Activated T-cell treated with anti-CD3 and anti-CD28 coated beads, Interleukin-2, amount 50 U/mL, for 24 hours (primary cell): ENCODE data around the gene GPR158.

Experiments used
- DNase-seq: peaks from one replicate; pipeline ENCODE4 v3.0.0-alpha.2; 2020
- H3K27ac Mint-ChIP-seq: 2 replicates; pipeline ENCODE4 v1.8.0; 2020; ENCODE audit warnings: mild to moderate bottlenecking, mixed read lengths
- H3K27me3 Mint-ChIP-seq: 2 replicates; pipeline ENCODE4 v1.8.0; 2020; ENCODE audit warnings: mixed read lengths
- H3K36me3 Mint-ChIP-seq: 2 replicates; pipeline ENCODE4 v1.8.0; 2020; ENCODE audit warnings: low read depth, mixed read lengths
- H3K4me1 Mint-ChIP-seq: 2 replicates; pipeline ENCODE4 v1.8.0; 2020; ENCODE audit warnings: low read depth, mixed read lengths
- H3K4me3 Mint-ChIP-seq: 2 replicates; pipeline ENCODE4 v1.8.0; 2020; ENCODE audit warnings: mild to moderate bottlenecking, moderate library complexity, mixed read lengths
- H3K9me3 Mint-ChIP-seq: 2 replicates; pipeline ENCODE4 v1.8.0; 2020; ENCODE audit warnings: mixed read lengths

The GPR158 gene

GRCh38 chr10:25384618-25385017 lies 209.8 kb downstream of the GPR158 start:
- H3K9me3 Mint-ChIP-seq, result peaks cover 10% of the 10 kb centered on the region
- no peak overlapping the region for H3K4me3 Mint-ChIP-seq
- no peak overlapping the region for H3K27ac Mint-ChIP-seq
- no peaks in the 10 kb centered on the region for H3K4me1 Mint-ChIP-seq
- H3K36me3 Mint-ChIP-seq, result no peaks in the 10 kb centered on the region
- no peaks in the 10 kb centered on the region for H3K27me3 Mint-ChIP-seq
- no peak for DNase-seq

GRCh38 chr10:25388188-25388861 lies 213.5 kb downstream of the GPR158 start:
- no peaks in the 10 kb centered on the region for H3K36me3 Mint-ChIP-seq
- no peak for DNase-seq
- H3K9me3 Mint-ChIP-seq, result peaks cover 24% of the 10 kb centered on the region
- no peaks in the 10 kb centered on the region for H3K4me1 Mint-ChIP-seq
- no peak overlapping the region for H3K27ac Mint-ChIP-seq
- H3K27me3 Mint-ChIP-seq, result no peaks in the 10 kb centered on the region
- H3K4me3 Mint-ChIP-seq, result no peak overlapping the region

- no peak for DNase-seq
- no peak overlapping the region for H3K27ac Mint-ChIP-seq
- no peaks in the 10 kb centered on the region for H3K4me1 Mint-ChIP-seq
- no peaks in the 10 kb centered on the region for H3K36me3 Mint-ChIP-seq
- H3K9me3 Mint-ChIP-seq, result peaks cover 25% of the 10 kb centered on the region
- H3K27me3 Mint-ChIP-seq, result no peaks in the 10 kb centered on the region
- no peak overlapping the region for H3K4me3 Mint-ChIP-seq
These were observed 214.0 kb downstream of the GPR158 start for GRCh38 chr10:25388862-25389206.

- no peak overlapping the region for H3K27ac Mint-ChIP-seq
These were observed 215.9 kb downstream of the GPR158 start for GRCh38 chr10:25390733-25391132.

GRCh38 chr10:25392132-25392531 lies 217.3 kb downstream of the GPR158 start:
- no peaks in the 10 kb centered on the region for H3K27me3 Mint-ChIP-seq
- H3K4me3 Mint-ChIP-seq, result no peak overlapping the region
- no peaks in the 10 kb centered on the region for H3K36me3 Mint-ChIP-seq
- H3K27ac Mint-ChIP-seq, result no peak overlapping the region
- H3K4me1 Mint-ChIP-seq, result no peaks in the 10 kb centered on the region
- no peak for DNase-seq
- H3K9me3 Mint-ChIP-seq, result peaks cover 18% of the 10 kb centered on the region

More at GRCh38 chr10:25390733-25391132, 215.9 kb downstream of the GPR158 start:
- H3K27me3 Mint-ChIP-seq, result no peaks in the 10 kb centered on the region
- peaks cover 21% of the 10 kb centered on the region for H3K9me3 Mint-ChIP-seq
- no peaks in the 10 kb centered on the region for H3K4me1 Mint-ChIP-seq
- no peak for DNase-seq
- H3K36me3 Mint-ChIP-seq, result no peaks in the 10 kb centered on the region
- no peak overlapping the region for H3K4me3 Mint-ChIP-seq

- Mint-ChIP-seq H3K4me3 (no peak overlapping the region), H3K4me1 (no peaks in the 10 kb centered on the region), H3K27me3 (no peaks in the 10 kb centered on the region), H3K9me3 (peaks cover 18% of the 10 kb centered on the region), H3K27ac (no peak overlapping the region), H3K36me3 (no peaks in the 10 kb centered on the region)
- no peak for DNase-seq
These were observed 218.8 kb downstream of the GPR158 start for GRCh38 chr10:25393621-25394020.

- Mint-ChIP-seq H3K36me3 (no peaks in the 10 kb centered on the region), H3K4me1 (no peaks in the 10 kb centered on the region), H3K4me3 (no peak overlapping the region), H3K9me3 (no peaks in the 10 kb centered on the region), H3K27ac (no peak overlapping the region), H3K27me3 (no peaks in the 10 kb centered on the region)
- no peak for DNase-seq
These were observed 223.9 kb downstream of the GPR158 start for GRCh38 chr10:25398680-25399079.

- no peak for DNase-seq
These were observed 231.1 kb downstream of the GPR158 start for GRCh38 chr10:25405871-25406270.

GRCh38 chr10:25417611-25418010 lies 242.8 kb downstream of the GPR158 start:
- Mint-ChIP-seq H3K36me3 (no peaks in the 10 kb centered on the region), H3K9me3 (no peaks in the 10 kb centered on the region), H3K27ac (no peak overlapping the region), H3K4me3 (no peak overlapping the region), H3K4me1 (no peaks in the 10 kb centered on the region), H3K27me3 (no peaks in the 10 kb centered on the region)
- no peak for DNase-seq

More at GRCh38 chr10:25405871-25406270, 231.1 kb downstream of the GPR158 start:
- H3K4me1 Mint-ChIP-seq, result no peaks in the 10 kb centered on the region
- H3K27ac Mint-ChIP-seq, result no peak overlapping the region
- H3K9me3 Mint-ChIP-seq, result peaks cover 5% of the 10 kb centered on the region
- no peaks in the 10 kb centered on the region for H3K36me3 Mint-ChIP-seq
- no peaks in the 10 kb centered on the region for H3K27me3 Mint-ChIP-seq
- no peak overlapping the region for H3K4me3 Mint-ChIP-seq

- H3K27ac Mint-ChIP-seq, result no peak overlapping the region
- H3K4me3 Mint-ChIP-seq, result no peak overlapping the region
- no peak for DNase-seq
- H3K4me1 Mint-ChIP-seq, result no peaks in the 10 kb centered on the region
- no peaks in the 10 kb centered on the region for H3K9me3 Mint-ChIP-seq
- H3K36me3 Mint-ChIP-seq, result no peaks in the 10 kb centered on the region
- H3K27me3 Mint-ChIP-seq, result no peaks in the 10 kb centered on the region
These were observed 251.0 kb downstream of the GPR158 start for GRCh38 chr10:25425776-25426175.

- Mint-ChIP-seq H3K4me3 (no peak overlapping the region), H3K9me3 (peaks cover 5% of the 10 kb centered on the region), H3K27me3 (no peaks in the 10 kb centered on the region), H3K36me3 (no peaks in the 10 kb centered on the region), H3K4me1 (no peaks in the 10 kb centered on the region), H3K27ac (no peak overlapping the region)
- DNase-seq, result no peak
These were observed 261.6 kb downstream of the GPR158 start for GRCh38 chr10:25436431-25436830.

- Mint-ChIP-seq H3K27ac (no peak overlapping the region), H3K27me3 (no peaks in the 10 kb centered on the region), H3K4me1 (no peaks in the 10 kb centered on the region), H3K4me3 (no peak overlapping the region), H3K9me3 (peaks cover 5% of the 10 kb centered on the region), H3K36me3 (no peaks in the 10 kb centered on the region)
- DNase-seq, result no peak
These were observed 266.5 kb downstream of the GPR158 start for GRCh38 chr10:25441270-25441669.

- Mint-ChIP-seq H3K4me1 (no peaks in the 10 kb centered on the region), H3K9me3 (peaks cover 2% of the 10 kb centered on the region), H3K27ac (no peak overlapping the region), H3K4me3 (no peak overlapping the region), H3K36me3 (no peaks in the 10 kb centered on the region), H3K27me3 (no peaks in the 10 kb centered on the region)
- DNase-seq, result no peak
These were observed 269.5 kb downstream of the GPR158 start for GRCh38 chr10:25444266-25444665.

- Mint-ChIP-seq H3K27me3 (no peaks in the 10 kb centered on the region), H3K4me3 (no peak overlapping the region)
These were observed 276.6 kb downstream of the GPR158 start for GRCh38 chr10:25451401-25451800.

GRCh38 chr10:25453619-25454018 lies 278.8 kb downstream of the GPR158 start:
- Mint-ChIP-seq H3K36me3 (no peaks in the 10 kb centered on the region), H3K9me3 (peaks cover 11% of the 10 kb centered on the region), H3K27ac (no peak overlapping the region), H3K27me3 (no peaks in the 10 kb centered on the region), H3K4me1 (no peaks in the 10 kb centered on the region), H3K4me3 (no peak overlapping the region)
- DNase-seq, result no peak

More at GRCh38 chr10:25451401-25451800, 276.6 kb downstream of the GPR158 start:
- Mint-ChIP-seq H3K4me1 (no peaks in the 10 kb centered on the region), H3K27ac (no peak overlapping the region), H3K36me3 (no peaks in the 10 kb centered on the region), H3K9me3 (peaks cover 13% of the 10 kb centered on the region)
- no peak for DNase-seq
